Measurements from ENCODE around the gene CALD1. TPM values are rescaled to one million over a fixed set of nuclear protein-coding genes. Genes with fewer than 3 reads are reported as not detected.

CALD1 gene
- total and polyA plus RNA-seq, 2 donors: 616 to 1,279 TPM

- Histone ChIP-seq H3K27ac (ENCODE audit: low read depth) (no peak overlapping the region), H3K4me3 (ENCODE audit: low read depth, low read length) (no peak overlapping the region), H3K4me1 (ENCODE audit: insufficient read depth) (no peaks in the 10 kb centered on the region), H3K36me3 (ENCODE audit: insufficient read depth) (no peaks in the 10 kb centered on the region)
- 34% methylated on average over 2 of the region's 2 CpGs for WGBS
- DNase-seq (ENCODE audit: extremely low spot score): no peak
These were observed 140.8 kb downstream of the CALD1 start for GRCh38 chr7:134920026-134920753.

- 78% methylated on average over 5 of the region's 5 CpGs for WGBS
- Histone ChIP-seq H3K36me3 (ENCODE audit: insufficient read depth) (no peaks in the 10 kb centered on the region), H3K4me3 (ENCODE audit: low read depth, low read length) (no peak overlapping the region), H3K4me1 (ENCODE audit: insufficient read depth) (no peaks in the 10 kb centered on the region), H3K27ac (ENCODE audit: low read depth) (no peak overlapping the region)
- DNase-seq (ENCODE audit: extremely low spot score): no peak
These were observed 143.6 kb downstream of the CALD1 start for GRCh38 chr7:134922720-134923704.

GRCh38 chr7:134925766-134926165 is 146.3 kb downstream of the CALD1 start:
- Histone ChIP-seq H3K4me1 (ENCODE audit: insufficient read depth) (no peaks in the 10 kb centered on the region), H3K27ac (ENCODE audit: low read depth) (no peak overlapping the region)

GRCh38 chr7:134926396-134926795 is 147.0 kb downstream of the CALD1 start:
- DNase-seq (ENCODE audit: extremely low spot score): no peak
- no peak overlapping the region for H3K4me3 ChIP-seq (ENCODE audit: low read depth, low read length)
- H3K36me3 ChIP-seq (ENCODE audit: insufficient read depth): no peaks in the 10 kb centered on the region
- WGBS: 53% methylated on average over 1 of the region's 1 CpG
- H3K4me1 ChIP-seq (ENCODE audit: insufficient read depth): no peaks in the 10 kb centered on the region
- H3K27ac ChIP-seq (ENCODE audit: low read depth): no peak overlapping the region

More at GRCh38 chr7:134925766-134926165, 146.3 kb downstream of the CALD1 start:
- no peaks in the 10 kb centered on the region for H3K36me3 ChIP-seq (ENCODE audit: insufficient read depth)
- WGBS: 87% methylated on average over 5 of the region's 5 CpGs
- DNase-seq (ENCODE audit: extremely low spot score): no peak
- no peak overlapping the region for H3K4me3 ChIP-seq (ENCODE audit: low read depth, low read length)

GRCh38 chr7:134927076-134927475 is 147.6 kb downstream of the CALD1 start:
- DNase-seq (ENCODE audit: extremely low spot score): no peak
- WGBS: 57% methylated on average over 2 of the region's 2 CpGs
- no peak overlapping the region for H3K4me3 ChIP-seq (ENCODE audit: low read depth, low read length)
- H3K27ac ChIP-seq (ENCODE audit: low read depth): no peak overlapping the region
- no peaks in the 10 kb centered on the region for H3K4me1 ChIP-seq (ENCODE audit: insufficient read depth)
- H3K36me3 ChIP-seq (ENCODE audit: insufficient read depth): no peaks in the 10 kb centered on the region

GRCh38 chr7:134927723-134928122 is 148.3 kb downstream of the CALD1 start:
- no peaks in the 10 kb centered on the region for H3K36me3 ChIP-seq (ENCODE audit: insufficient read depth)
- no peak for DNase-seq (ENCODE audit: extremely low spot score)
- no peak overlapping the region for H3K4me3 ChIP-seq (ENCODE audit: low read depth, low read length)
- H3K4me1 ChIP-seq (ENCODE audit: insufficient read depth): no peaks in the 10 kb centered on the region
- WGBS: 95% methylated on average over 3 of the region's 3 CpGs
- no peak overlapping the region for H3K27ac ChIP-seq (ENCODE audit: low read depth)

- Histone ChIP-seq H3K36me3 (ENCODE audit: insufficient read depth) (no peaks in the 10 kb centered on the region), H3K4me1 (ENCODE audit: insufficient read depth) (no peaks in the 10 kb centered on the region), H3K27ac (ENCODE audit: low read depth) (no peak overlapping the region), H3K4me3 (ENCODE audit: low read depth, low read length) (no peak overlapping the region)
- WGBS: 96% methylated on average over 18 of the region's 18 CpGs
- DNase-seq (ENCODE audit: extremely low spot score): no peak
These were observed 149.1 kb downstream of the CALD1 start for GRCh38 chr7:134928554-134928953.

- no peak overlapping the region for H3K27ac ChIP-seq (ENCODE audit: low read depth)
- no peaks in the 10 kb centered on the region for H3K4me1 ChIP-seq (ENCODE audit: insufficient read depth)
- no peak for DNase-seq (ENCODE audit: extremely low spot score)
- 59% methylated on average over 1 of the region's 1 CpG for WGBS
- H3K4me3 ChIP-seq (ENCODE audit: low read depth, low read length): no peak overlapping the region
- H3K36me3 ChIP-seq (ENCODE audit: insufficient read depth): no peaks in the 10 kb centered on the region
These were observed 152.1 kb downstream of the CALD1 start for GRCh38 chr7:134931487-134931886.

- no peak overlapping the region for H3K4me3 ChIP-seq (ENCODE audit: low read depth, low read length)
These were observed 153.4 kb downstream of the CALD1 start for GRCh38 chr7:134932707-134933370.

GRCh38 chr7:134933460-134934068 is 154.1 kb downstream of the CALD1 start:
- Histone ChIP-seq H3K27ac (ENCODE audit: low read depth) (no peak overlapping the region), H3K4me3 (ENCODE audit: low read depth, low read length) (no peak overlapping the region), H3K36me3 (ENCODE audit: insufficient read depth) (no peaks in the 10 kb centered on the region), H3K4me1 (ENCODE audit: insufficient read depth) (no peaks in the 10 kb centered on the region)
- DNase-seq (ENCODE audit: extremely low spot score): no peak
- 77% methylated on average over 3 of the region's 3 CpGs for WGBS

More at GRCh38 chr7:134932707-134933370, 153.4 kb downstream of the CALD1 start:
- no peak for DNase-seq (ENCODE audit: extremely low spot score)
- Histone ChIP-seq H3K36me3 (ENCODE audit: insufficient read depth) (no peaks in the 10 kb centered on the region), H3K4me1 (ENCODE audit: insufficient read depth) (no peaks in the 10 kb centered on the region), H3K27ac (ENCODE audit: low read depth) (no peak overlapping the region)
- 65% methylated on average over 17 of the region's 17 CpGs for WGBS

- Histone ChIP-seq H3K27ac (ENCODE audit: low read depth) (no peak overlapping the region), H3K4me3 (ENCODE audit: low read depth, low read length) (no peak overlapping the region), H3K4me1 (ENCODE audit: insufficient read depth) (no peaks in the 10 kb centered on the region), H3K36me3 (ENCODE audit: insufficient read depth) (peaks cover 3% of the 10 kb centered on the region)
- DNase-seq (ENCODE audit: extremely low spot score): no peak
- 81% methylated on average over 2 of the region's 2 CpGs for WGBS
These were observed 156.3 kb downstream of the CALD1 start for GRCh38 chr7:134935701-134936100.

GRCh38 chr7:134936893-134937510 is 157.6 kb downstream of the CALD1 start:
- WGBS: 48% methylated on average over 3 of the region's 3 CpGs
- no peaks in the 10 kb centered on the region for H3K4me1 ChIP-seq (ENCODE audit: insufficient read depth)
- H3K36me3 ChIP-seq (ENCODE audit: insufficient read depth): peaks cover 3% of the 10 kb centered on the region
- H3K27ac ChIP-seq (ENCODE audit: low read depth): no peak overlapping the region
- H3K4me3 ChIP-seq (ENCODE audit: low read depth, low read length): no peak overlapping the region
- no peak for DNase-seq (ENCODE audit: extremely low spot score)

GRCh38 chr7:134938141-134938540 is 158.7 kb downstream of the CALD1 start:
- Histone ChIP-seq H3K4me3 (ENCODE audit: low read depth, low read length) (no peak overlapping the region), H3K4me1 (ENCODE audit: insufficient read depth) (no peaks in the 10 kb centered on the region), H3K36me3 (ENCODE audit: insufficient read depth) (peaks cover 3% of the 10 kb centered on the region), H3K27ac (ENCODE audit: low read depth) (no peak overlapping the region)
- no peak for DNase-seq (ENCODE audit: extremely low spot score)
- WGBS: 62% methylated on average over 4 of the region's 4 CpGs

Measured in urinary bladder (tissue), 4 donors.